ENCODE results near the gene LIMA1.
"Not testable (repeated sequence)": the region's sequence is repeated elsewhere in the genome, so short reads cannot be mapped to it uniquely, and the experiment has no call there.

Gene LIMA1

DNA sequence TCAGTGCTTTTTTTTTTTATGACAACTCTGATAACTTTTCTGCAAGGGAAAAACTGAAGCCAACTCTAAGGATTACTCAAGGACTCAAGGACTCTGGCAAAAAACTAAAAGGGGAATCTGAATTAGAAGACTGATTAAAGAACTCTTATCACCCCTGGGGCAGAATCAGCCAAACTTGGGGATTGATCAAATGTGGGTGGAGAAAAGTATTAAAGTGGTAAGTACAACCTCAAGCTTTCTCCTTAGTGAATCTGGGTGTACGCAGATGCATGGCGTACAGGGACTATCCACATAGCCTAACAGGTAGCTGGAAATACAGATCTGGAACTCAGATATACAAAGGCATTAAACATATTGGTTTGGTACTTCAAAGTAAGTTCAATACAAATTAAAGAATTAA lies 7.3 kb downstream of the LIMA1 start:
- Histone ChIP-seq H3K4me2 (ENCODE audit: low read length) (no peak overlapping the region), H3K36me3 (ENCODE audit: control insufficient read depth, low read length) (no peaks in the 10 kb centered on the region), H3K4me3 (ENCODE audit: low read length) (no peak overlapping the region), H3K27me3 (ENCODE audit: control insufficient read depth, low read length) (0 out of 2 replicates have a peak, but pooled peaks cover 8% of the 10 kb centered on the region), H3K9me3 (ENCODE audit: control insufficient read depth, insufficient read depth, low read length) (no peaks in the 10 kb centered on the region), H3K27ac (ENCODE audit: low read depth, low read length) (no peak overlapping the region), H4K20me1 (ENCODE audit: control insufficient read depth, insufficient read depth, low read depth, low read length) (no peaks in the 10 kb centered on the region), H3K4me1 (ENCODE audit: control insufficient read depth, low read length) (no peaks in the 10 kb centered on the region), H3K9me2 (replicated peaks; ENCODE audit: control insufficient read depth, low read length) (no peaks in the 10 kb centered on the region), H3K79me2 (ENCODE audit: control insufficient read depth, low read length) (no peaks in the 10 kb centered on the region), H3F3A (ENCODE audit: control insufficient read depth, insufficient read depth) (no peaks in the 10 kb centered on the region)
- no peak for TF ChIP-seq EZH2phosphoT487 (IDR thresholded peaks at IDR 0.05; ENCODE audit: borderline replicate concordance, low read length)
- TF ChIP-seq, protein P1, sequence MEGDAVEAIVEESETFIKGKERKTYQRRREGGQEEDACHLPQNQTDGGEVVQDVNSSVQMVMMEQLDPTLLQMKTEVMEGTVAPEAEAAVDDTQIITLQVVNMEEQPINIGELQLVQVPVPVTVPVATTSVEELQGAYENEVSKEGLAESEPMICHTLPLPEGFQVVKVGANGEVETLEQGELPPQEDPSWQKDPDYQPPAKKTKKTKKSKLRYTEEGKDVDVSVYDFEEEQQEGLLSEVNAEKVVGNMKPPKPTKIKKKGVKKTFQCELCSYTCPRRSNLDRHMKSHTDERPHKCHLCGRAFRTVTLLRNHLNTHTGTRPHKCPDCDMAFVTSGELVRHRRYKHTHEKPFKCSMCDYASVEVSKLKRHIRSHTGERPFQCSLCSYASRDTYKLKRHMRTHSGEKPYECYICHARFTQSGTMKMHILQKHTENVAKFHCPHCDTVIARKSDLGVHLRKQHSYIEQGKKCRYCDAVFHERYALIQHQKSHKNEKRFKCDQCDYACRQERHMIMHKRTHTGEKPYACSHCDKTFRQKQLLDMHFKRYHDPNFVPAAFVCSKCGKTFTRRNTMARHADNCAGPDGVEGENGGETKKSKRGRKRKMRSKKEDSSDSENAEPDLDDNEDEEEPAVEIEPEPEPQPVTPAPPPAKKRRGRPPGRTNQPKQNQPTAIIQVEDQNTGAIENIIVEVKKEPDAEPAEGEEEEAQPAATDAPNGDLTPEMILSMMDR (IDR thresholded peaks at IDR 0.05; ENCODE audit: low read depth, low read length, poor library complexity, severe bottlenecking), result no peak

DNA sequence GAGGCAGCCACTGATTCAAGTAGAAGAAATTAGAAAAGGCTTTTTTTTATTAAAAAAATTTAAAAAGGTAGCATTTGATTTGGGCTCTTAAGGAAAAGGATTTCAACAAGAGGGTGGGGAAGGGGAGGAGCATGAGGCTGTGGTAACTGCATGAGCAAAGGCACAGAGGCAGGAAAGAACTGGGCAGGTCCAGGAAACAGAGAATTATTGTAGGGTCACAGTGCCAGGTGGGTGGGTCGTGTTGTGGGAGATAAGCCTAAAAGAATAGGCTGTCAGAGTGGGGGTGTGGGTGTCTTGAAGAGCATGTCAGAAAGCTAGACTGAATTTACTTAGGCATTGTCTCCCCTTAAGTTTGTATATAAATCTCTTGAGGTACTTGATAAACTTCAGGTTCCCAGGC lies 7.8 kb downstream of the LIMA1 start:
- H3K27ac ChIP-seq (ENCODE audit: low read depth, low read length), result no peak overlapping the region
- H4K20me1 ChIP-seq (ENCODE audit: control insufficient read depth, insufficient read depth, low read depth, low read length), result no peaks in the 10 kb centered on the region
- H3K9me3 ChIP-seq (ENCODE audit: control insufficient read depth, insufficient read depth, low read length), result no peaks in the 10 kb centered on the region
- no peaks in the 10 kb centered on the region for H3K36me3 ChIP-seq (ENCODE audit: control insufficient read depth, low read length)
- no peaks in the 10 kb centered on the region for H3K9me2 ChIP-seq (replicated peaks; ENCODE audit: control insufficient read depth, low read length)
- no peak overlapping the region for H3K4me3 ChIP-seq (ENCODE audit: low read length)
- no peak for TF ChIP-seq EZH2phosphoT487 (IDR thresholded peaks at IDR 0.05; ENCODE audit: borderline replicate concordance, low read length)
- TF ChIP-seq, protein P1 (IDR thresholded peaks at IDR 0.05; ENCODE audit: low read depth, low read length, poor library complexity, severe bottlenecking), result no peak
- no peak overlapping the region for H3K4me2 ChIP-seq (ENCODE audit: low read length)
- no peaks in the 10 kb centered on the region for H3K79me2 ChIP-seq (ENCODE audit: control insufficient read depth, low read length)
- H3K27me3 ChIP-seq (ENCODE audit: control insufficient read depth, low read length), result 0 out of 2 replicates have a peak, but pooled peaks cover 5% of the 10 kb centered on the region
- no peaks in the 10 kb centered on the region for H3F3A ChIP-seq (ENCODE audit: control insufficient read depth, insufficient read depth)
- no peaks in the 10 kb centered on the region for H3K4me1 ChIP-seq (ENCODE audit: control insufficient read depth, low read length)

DNA sequence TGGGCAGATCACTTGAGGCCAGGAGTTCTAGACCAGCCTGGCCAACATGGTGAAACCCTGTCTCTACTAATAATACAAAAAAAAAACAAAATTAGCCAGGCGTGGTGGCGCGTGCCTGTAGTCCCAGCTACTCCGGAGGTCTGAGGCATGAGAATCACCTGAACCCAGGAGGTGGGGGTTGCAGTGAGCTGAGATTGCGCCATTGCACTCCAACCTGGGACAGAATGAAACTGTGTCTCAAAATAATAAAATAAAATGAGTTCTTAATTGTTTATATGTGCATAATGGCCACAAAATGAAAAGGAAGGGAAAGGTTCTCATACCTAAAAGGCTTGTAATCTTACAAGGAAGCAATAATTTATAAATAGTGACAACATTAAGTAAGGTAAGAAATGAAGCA lies 8.2 kb downstream of the LIMA1 start:
- not testable (repeated sequence) for H3K4me3 ChIP-seq (ENCODE audit: low read length); H3K36me3 ChIP-seq (ENCODE audit: control insufficient read depth, low read length); H3K27me3 ChIP-seq (ENCODE audit: control insufficient read depth, low read length); H3K9me2 ChIP-seq (replicated peaks; ENCODE audit: control insufficient read depth, low read length); H3F3A ChIP-seq (ENCODE audit: control insufficient read depth, insufficient read depth); H3K27ac ChIP-seq (ENCODE audit: low read depth, low read length); H3K4me1 ChIP-seq (ENCODE audit: control insufficient read depth, low read length); H3K4me2 ChIP-seq (ENCODE audit: low read length); H4K20me1 ChIP-seq (ENCODE audit: control insufficient read depth, insufficient read depth, low read depth, low read length); H3K9me3 ChIP-seq (ENCODE audit: control insufficient read depth, insufficient read depth, low read length); H3K79me2 ChIP-seq (ENCODE audit: control insufficient read depth, low read length)

DNA sequence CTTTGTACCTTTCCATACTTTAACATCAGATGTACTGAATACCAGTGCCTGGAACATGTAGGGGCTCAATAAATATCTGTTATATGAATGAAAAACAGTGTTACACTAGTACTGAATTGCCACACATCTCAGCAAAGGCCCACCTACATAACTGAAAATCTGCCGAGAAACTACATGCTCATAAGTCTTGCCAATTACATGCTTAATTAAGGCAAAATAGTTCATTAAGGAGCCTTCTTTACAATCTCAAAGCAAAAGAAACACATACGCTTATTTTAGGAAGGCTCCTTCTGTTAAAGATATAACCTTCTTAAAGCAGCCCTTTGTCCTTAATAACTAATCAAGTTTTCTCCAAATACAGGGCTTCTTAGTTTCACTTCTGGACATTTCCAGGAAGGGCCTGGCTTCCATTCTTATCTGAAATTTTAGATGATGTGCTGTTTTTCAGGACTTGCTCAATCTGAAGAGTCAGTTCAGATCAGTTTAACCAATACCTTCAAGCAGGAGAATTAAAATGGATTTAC lies 11.5 kb downstream of the LIMA1 start:
- Histone ChIP-seq H3K9me3 (ENCODE audit: control insufficient read depth, insufficient read depth, low read length) (no peaks in the 10 kb centered on the region), H3K4me1 (ENCODE audit: control insufficient read depth, low read length) (no peaks in the 10 kb centered on the region), H3F3A (ENCODE audit: control insufficient read depth, insufficient read depth) (no peaks in the 10 kb centered on the region), H3K4me2 (ENCODE audit: low read length) (no peak overlapping the region), H3K9me2 (replicated peaks; ENCODE audit: control insufficient read depth, low read length) (no peaks in the 10 kb centered on the region), H3K4me3 (ENCODE audit: low read length) (no peak overlapping the region), H3K79me2 (ENCODE audit: control insufficient read depth, low read length) (no peaks in the 10 kb centered on the region), H3K27me3 (ENCODE audit: control insufficient read depth, low read length) (no peaks in the 10 kb centered on the region), H3K27ac (ENCODE audit: low read depth, low read length) (no peak overlapping the region), H4K20me1 (ENCODE audit: control insufficient read depth, insufficient read depth, low read depth, low read length) (no peaks in the 10 kb centered on the region), H3K36me3 (ENCODE audit: control insufficient read depth, low read length) (no peaks in the 10 kb centered on the region)
- TF ChIP-seq, protein P1 (IDR thresholded peaks at IDR 0.05; ENCODE audit: low read depth, low read length, poor library complexity, severe bottlenecking), result no peak
- no peak for TF ChIP-seq EZH2phosphoT487 (IDR thresholded peaks at IDR 0.05; ENCODE audit: borderline replicate concordance, low read length)
